GM19240 (cell line): Measurements from ENCODE around the gene SUPT20H.
A peak's percentile ranks its signal among the peaks of the same experiment; 100 is the strongest.

ENCODE experiments used
- DNase-seq: peaks from one replicate; pipeline ENCODE4 v3.0.0; 2011; ENCODE audit warnings: low spot score; ENCODE audit not compliant: insufficient read length

Gene SUPT20H

DNA sequence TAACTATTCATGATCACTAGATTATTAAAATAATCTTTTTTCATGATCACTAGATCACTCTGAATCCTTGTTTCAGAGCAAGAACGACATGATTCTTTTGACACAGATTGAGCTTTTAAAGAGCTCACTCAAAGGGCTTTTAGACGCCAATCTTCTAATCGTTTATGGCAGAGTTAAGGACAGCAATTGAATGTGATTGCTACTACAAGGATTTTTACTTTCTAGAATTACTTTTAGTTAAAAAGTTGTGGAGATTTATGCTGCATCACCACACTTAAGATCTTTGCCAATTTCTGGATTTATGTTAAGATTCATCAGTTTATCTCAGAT lies 57.6 kb downstream of the SUPT20H start:
- no peak for DNase-seq

- DNase-seq, result peak; percentile 41
These were observed 60.3 kb downstream of the SUPT20H start, which contains the start of gene ALG5 for GRCh38 chr13:36999054-36999714. Gene ALG5 (minus strand): TSS chr13:36999340. CDS start chr13:36999300, 40 bp downstream.

- no peak for DNase-seq
These were observed 60.9 kb downstream of the SUPT20H start for GRCh38 chr13:36998624-36999041.

- DNase-seq, result no peak
These were observed 61.6 kb downstream of the SUPT20H start for GRCh38 chr13:36997716-36998427.

GRCh38 chr13:36992362-36992761 lies 67.1 kb downstream of the SUPT20H start:
- DNase-seq, result no peak

DNA sequence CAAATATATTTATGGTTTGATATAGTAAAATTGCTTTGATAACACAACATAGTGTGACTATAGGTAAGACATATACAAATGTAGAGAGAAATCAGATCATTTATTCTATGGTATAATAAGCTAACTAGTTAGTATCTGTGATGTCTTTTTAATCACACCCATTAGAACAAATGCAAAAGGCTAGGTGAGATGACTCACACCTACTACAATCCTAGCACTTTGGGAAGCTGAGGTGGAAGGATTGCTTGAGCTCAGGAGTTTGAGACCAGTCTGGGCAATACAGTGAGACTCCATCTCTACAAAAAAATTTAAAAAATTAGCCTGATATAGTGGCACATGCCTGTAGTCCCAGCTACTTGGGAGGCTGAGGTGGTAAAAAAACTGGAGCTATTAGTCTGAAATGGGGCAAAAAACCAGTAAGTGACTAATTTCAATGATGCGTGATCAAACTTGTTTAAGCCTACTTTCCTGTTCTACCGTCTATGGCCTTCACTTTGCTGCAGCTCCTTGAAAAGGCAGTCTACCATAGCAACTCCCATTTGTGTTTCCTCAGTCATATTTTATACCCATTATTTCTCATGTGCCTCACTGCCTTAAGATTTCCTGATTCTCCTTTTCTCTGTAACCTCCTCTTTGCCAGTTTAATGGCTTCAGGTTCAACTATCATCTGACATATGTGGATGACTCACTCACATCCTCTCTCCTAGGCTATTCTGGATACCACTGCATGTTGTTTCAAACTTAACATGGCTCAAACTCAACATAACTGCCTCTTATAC lies 72.8 kb downstream of the SUPT20H start:
- DNase-seq, result no peak

DNA sequence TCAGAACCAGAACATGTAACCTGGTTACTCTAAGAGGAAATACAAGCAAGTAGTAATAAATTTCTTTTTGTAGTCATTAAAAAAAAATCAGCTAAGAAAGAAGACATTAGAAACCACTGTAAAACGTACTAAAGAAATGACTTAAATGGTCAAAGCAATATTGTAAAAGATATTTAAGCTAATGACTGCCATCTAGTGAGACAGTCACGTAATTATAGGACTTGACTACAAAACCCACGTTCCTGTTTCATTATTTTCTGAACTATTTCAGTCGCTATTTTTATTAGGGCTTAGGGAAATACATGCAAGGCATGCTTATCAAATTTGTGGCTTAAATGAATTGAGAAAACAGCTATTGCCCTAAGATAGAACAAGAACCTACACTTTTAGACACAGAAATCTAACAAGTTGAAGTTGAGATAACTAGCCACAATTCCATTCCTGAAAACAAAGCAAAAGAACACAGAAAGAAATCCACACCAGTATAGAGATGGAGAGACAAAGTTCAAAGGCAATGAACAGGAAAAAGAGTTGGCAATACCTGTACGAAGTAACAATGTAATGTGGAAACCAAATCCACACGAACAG lies 78.2 kb downstream of the SUPT20H start:
- DNase-seq, result no peak

DNA sequence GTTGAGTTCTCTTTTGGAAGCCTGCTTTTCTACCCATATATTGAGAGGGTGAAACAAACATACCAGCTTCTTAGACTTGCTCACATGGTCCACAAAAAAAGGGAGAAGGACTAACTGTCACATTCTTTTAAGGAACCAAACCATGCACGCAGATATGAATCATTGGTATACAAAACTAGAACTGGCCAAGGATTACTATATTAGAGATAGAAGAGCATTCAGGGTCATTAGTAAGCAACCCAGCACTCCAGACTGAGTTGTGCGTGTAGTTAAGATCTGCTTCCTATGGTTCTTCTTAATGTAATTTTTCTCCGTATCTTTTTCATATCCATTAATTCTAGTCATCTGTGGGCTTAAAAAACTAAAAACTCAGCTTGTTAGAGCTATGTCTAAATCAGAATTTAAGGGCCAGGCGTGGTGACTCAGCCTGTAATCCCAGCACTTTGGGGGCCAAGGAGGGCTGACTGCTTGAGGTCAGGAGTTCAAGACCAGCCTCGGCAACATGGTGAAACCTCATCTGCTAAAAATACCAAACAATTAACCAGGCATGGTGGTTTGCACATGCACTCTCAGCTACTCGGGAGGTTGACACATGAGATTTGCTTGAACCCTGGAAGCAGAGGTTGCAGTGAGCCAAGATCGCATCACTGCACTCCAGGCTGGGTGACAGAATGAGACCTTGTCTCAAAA lies 80.0 kb downstream of the SUPT20H start:
- no peak for DNase-seq

- no peak for DNase-seq
These were observed 84.3 kb downstream of the SUPT20H start for GRCh38 chr13:36975172-36975571.

- DNase-seq, result no peak
These were observed 85.7 kb downstream of the SUPT20H start for GRCh38 chr13:36973621-36974295.

DNA sequence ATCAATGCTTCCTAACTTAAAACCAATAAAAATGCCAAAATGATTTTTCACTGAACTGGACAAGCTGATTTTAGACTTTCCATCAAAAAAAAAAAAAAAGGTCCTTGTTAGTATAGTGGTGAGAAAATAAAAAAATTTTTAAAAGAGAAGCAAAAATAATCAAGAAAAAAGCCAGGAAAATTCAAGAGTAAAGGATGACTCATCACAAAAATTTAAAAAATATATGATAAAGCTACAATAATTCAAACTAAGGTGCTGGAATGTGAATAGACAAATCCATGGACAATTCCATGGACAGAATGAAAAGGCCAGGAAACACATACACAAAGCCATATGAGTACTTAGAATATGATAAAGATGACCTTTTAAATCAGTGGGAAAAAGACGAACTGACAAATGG lies 86.5 kb downstream of the SUPT20H start:
- DNase-seq, result no peak

DNA sequence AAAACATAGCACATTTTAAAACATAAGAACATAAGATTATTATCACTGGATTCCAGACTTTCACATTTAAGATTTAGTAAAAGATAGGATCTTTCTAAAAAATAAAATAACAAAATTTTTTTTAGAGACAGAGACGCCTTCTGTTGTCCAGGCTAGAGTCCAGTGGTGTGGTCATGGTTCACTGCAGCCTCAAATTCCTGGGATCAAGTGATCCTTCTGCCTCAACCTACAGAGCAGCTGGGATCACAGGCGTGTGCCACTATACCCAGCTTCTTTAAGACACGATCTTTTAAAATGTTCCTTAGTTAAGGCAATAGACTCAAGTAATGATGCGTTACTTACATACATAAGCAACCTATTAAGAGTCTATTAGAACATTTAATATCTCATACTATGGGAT lies 93.1 kb downstream of the SUPT20H start:
- DNase-seq, result no peak

GRCh38 chr13:36965767-36966166 lies 93.7 kb downstream of the SUPT20H start:
- DNase-seq, result no peak

- no peak for DNase-seq
These were observed 99.9 kb downstream of the SUPT20H start for GRCh38 chr13:36959456-36960116.
